ENCODE results near the gene SPECC1. TPM values are rescaled to one million over a fixed set of nuclear protein-coding genes. Genes with fewer than 3 reads are reported as not detected.
A peak's percentile ranks its signal among the peaks of the same experiment; 100 is the strongest.
"Not testable (repeated sequence)": the region's sequence is repeated elsewhere in the genome, so short reads cannot be mapped to it uniquely, and the experiment has no call there.

Gene SPECC1
- total RNA-seq, 3 donors from 2014 or later, result 36.4 to 59.0 (median 51.8) TPM

DNA sequence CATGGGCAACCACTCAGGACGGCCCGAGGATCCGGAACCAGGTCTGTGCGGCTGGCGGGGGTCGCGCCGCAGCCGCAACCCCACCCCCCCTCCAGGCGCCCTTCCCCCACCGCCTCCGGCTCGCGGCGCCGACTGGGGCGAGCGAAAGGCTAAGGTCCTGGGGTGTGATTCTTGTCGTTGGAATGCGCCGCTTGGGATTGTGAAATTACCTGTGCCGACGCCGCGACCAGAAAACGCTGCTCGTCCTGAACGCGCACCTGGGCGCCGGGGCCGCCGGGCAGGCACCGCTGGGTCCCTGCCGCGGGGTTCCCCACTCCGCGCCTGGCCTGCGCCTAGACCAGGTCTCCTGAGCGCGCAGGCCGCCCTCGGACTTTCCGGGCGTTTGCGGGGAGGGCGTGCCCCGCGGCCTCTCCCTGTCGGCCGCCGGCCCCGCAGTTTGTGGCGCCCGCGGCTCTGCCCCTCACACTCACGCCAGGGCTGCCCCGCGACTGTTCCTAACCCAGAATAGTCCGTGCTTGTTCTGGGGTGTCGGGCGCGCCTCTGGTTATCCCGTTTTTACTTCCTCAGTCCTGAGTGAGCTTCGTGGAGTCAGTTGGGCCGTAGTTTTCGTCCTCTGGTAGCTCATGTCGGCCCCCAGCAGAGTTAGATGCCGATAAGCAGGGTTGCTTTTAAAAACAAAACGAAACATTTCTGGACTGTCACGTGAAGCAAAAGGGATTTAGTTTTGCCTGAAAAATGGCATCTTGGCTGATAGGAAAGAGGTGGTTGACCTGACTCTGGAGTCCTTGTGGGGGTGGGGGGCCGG lies 147.2 kb downstream of the SPECC1 start:
- H3K27me3 ChIP-seq, result no peaks in the 10 kb centered on the region
- no peaks in the 10 kb centered on the region for H3K4me1 ChIP-seq
- intact Hi-C loops (cut with DNase I; ENCODE audit: low total_unique reads), result no loop called here
- H3K4me3 ChIP-seq, result peak overlapping the region; percentile 57 to 86 (median 70)
- peak overlapping the region; percentile 77 to 90 for H3K27ac ChIP-seq
- H3K9me3 ChIP-seq, result no peaks in the 10 kb centered on the region
- TF ChIP-seq CTCF (IDR thresholded peaks at IDR 0.05), result no peak
- TF ChIP-seq POLR2AphosphoS5 (IDR thresholded peaks at IDR 0.05), result no peak
- TF ChIP-seq POLR2A (IDR thresholded peaks at IDR 0.05), result no peak
- no peaks in the 10 kb centered on the region for H3K36me3 ChIP-seq
- DNase-seq (ENCODE audit: low spot score in 2 of 2), result peak in 1 of 2 donors; percentile 27

- no peak overlapping the region for H3K27ac ChIP-seq
- peak overlapping the region; percentile 57 to 86 (median 70) for H3K4me3 ChIP-seq
- no peaks in the 10 kb centered on the region for H3K27me3 ChIP-seq
- TF ChIP-seq POLR2A (IDR thresholded peaks at IDR 0.05) (no peak), POLR2AphosphoS5 (IDR thresholded peaks at IDR 0.05) (no peak), CTCF (IDR thresholded peaks at IDR 0.05) (no peak)
- H3K9me3 ChIP-seq, result no peaks in the 10 kb centered on the region
- intact Hi-C loops (cut with DNase I; ENCODE audit: low total_unique reads), result no loop called here
- DNase-seq (ENCODE audit: low spot score in 2 of 2), result no peak
- H3K4me1 ChIP-seq, result no peaks in the 10 kb centered on the region
- H3K36me3 ChIP-seq, result no peaks in the 10 kb centered on the region
Measured at GRCh38 chr17:20157001-20157310, 147.8 kb downstream of the SPECC1 start.

DNA sequence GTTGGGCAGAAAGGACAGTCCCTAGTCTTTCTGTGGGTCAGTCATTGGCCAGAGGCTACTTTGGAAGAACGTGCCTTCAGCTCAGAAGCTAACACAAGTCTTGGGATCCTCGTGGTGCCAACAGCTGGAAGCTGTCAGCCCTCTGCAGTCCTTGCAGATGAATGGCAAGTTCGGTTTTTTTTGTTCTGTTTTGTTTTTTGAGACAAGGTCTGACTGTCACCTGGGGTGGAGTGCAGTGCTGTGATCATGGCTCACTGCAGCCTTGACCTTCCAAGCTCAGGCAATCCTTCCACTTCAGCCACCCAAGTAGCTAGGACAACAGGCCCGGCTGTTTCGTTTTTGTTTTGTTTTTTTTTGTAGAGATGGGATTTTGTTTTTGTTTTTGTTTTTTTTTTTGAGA lies 149.4 kb downstream of the SPECC1 start:
- no peak for TF ChIP-seq CTCF (IDR thresholded peaks at IDR 0.05)
- no peaks in the 10 kb centered on the region for H3K27me3 ChIP-seq
- intact Hi-C loops (cut with DNase I; ENCODE audit: low total_unique reads), result no loop called here
- DNase-seq (ENCODE audit: low spot score in 2 of 2), result no peak
- H3K9me3 ChIP-seq, result no peaks in the 10 kb centered on the region
- no peak overlapping the region for H3K27ac ChIP-seq
- H3K4me3 ChIP-seq, result no peak overlapping the region
- H3K36me3 ChIP-seq, result no peaks in the 10 kb centered on the region
- H3K4me1 ChIP-seq, result no peaks in the 10 kb centered on the region

GRCh38 chr17:20159406-20160069 lies 150.4 kb downstream of the SPECC1 start:
- TF ChIP-seq POLR2AphosphoS5 (IDR thresholded peaks at IDR 0.05) (no peak), CTCF (IDR thresholded peaks at IDR 0.05) (no peak), POLR2A (IDR thresholded peaks at IDR 0.05) (no peak)
- Histone ChIP-seq H3K27ac (no peak overlapping the region), H3K4me3 (no peak overlapping the region), H3K36me3 (no peaks in the 10 kb centered on the region), H3K9me3 (no peaks in the 10 kb centered on the region), H3K27me3 (no peaks in the 10 kb centered on the region), H3K4me1 (no peaks in the 10 kb centered on the region)
- DNase-seq (ENCODE audit: low spot score in 2 of 2), result no peak
- intact Hi-C loops (cut with DNase I; ENCODE audit: low total_unique reads), result no loop called here

DNA sequence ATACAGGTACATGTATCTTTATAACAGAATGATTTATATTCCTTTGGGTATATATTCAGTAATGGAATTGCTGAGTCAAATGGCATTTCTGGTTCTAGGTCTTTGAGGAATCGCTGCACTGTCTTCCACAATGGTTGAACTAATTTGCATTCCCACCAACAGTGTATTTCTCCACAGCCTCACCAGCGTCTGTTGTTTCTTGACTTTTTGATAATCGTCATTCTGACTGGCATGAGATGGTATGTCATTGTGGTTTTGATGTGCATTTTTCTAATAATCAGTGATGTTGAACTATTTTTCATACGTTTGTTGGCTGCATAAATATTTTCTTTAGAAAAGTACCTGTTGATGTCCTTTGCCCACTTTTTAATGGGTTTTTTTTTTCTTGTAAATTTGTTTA lies 156.4 kb downstream of the SPECC1 start:
- H3K27me3 ChIP-seq; DNase-seq (ENCODE audit: low spot score in 2 of 2); H3K27ac ChIP-seq; H3K9me3 ChIP-seq; H3K36me3 ChIP-seq; intact Hi-C loops (cut with DNase I; ENCODE audit: low total_unique reads); H3K4me1 ChIP-seq; H3K4me3 ChIP-seq: not testable (repeated sequence)

All from breast epithelium (tissue), 4 donors.